ENCODE measurements around the gene RXFP3.

DNA sequence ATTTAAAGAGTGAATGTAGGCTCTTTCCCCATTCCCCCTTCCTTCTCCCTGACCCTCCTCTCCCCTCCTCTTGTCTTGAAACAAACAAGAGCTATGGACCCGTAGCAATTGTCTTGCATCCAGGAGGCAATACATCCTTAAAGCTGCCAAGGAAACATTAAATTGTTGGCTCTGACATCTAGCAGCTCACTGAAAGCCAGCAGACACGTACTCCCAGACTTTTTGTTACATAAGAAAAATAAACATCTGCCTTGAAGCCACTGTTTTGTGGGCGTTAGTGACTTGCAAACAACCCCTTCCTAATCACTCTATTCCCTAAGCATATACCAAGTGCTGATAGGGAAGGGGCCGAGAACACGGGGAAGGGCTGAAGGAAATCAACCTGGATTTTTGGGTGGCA is 39.7 kb downstream of the RXFP3 start:
- TF ChIP-seq ZFP30 (CRISPR knock-in tag; IDR thresholded peaks at IDR 0.05) (no peak), ESRRG (CRISPR knock-in tag; IDR thresholded peaks at IDR 0.05) (no peak), ZNF565 (CRISPR knock-in tag; conservative IDR thresholded peaks at IDR 0.05; ENCODE audit: low read depth) (no peak), ARNTL (CRISPR knock-in tag; IDR thresholded peaks at IDR 0.05; ENCODE audit: borderline replicate concordance, low read depth) (no peak), CSDC2 (CRISPR knock-in tag; IDR thresholded peaks at IDR 0.05) (no peak), RARB (CRISPR knock-in tag; IDR thresholded peaks at IDR 0.05) (no peak), PPARA (CRISPR knock-in tag; IDR thresholded peaks at IDR 0.05; ENCODE audit: borderline replicate concordance) (no peak), SNAI2 (CRISPR knock-in tag; IDR thresholded peaks at IDR 0.05) (no peak), TOX (CRISPR knock-in tag; IDR thresholded peaks at IDR 0.05; ENCODE audit: borderline replicate concordance) (no peak)
- TF ChIP-seq, protein P1, sequence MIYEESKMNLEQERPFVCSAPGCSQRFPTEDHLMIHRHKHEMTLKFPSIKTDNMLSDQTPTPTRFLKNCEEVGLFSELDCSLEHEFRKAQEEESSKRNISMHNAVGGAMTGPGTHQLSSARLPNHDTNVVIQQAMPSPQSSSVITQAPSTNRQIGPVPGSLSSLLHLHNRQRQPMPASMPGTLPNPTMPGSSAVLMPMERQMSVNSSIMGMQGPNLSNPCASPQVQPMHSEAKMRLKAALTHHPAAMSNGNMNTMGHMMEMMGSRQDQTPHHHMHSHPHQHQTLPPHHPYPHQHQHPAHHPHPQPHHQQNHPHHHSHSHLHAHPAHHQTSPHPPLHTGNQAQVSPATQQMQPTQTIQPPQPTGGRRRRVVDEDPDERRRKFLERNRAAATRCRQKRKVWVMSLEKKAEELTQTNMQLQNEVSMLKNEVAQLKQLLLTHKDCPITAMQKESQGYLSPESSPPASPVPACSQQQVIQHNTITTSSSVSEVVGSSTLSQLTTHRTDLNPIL (CRISPR knock-in tag; IDR thresholded peaks at IDR 0.05; ENCODE audit: low read depth) = no peak
- TF ChIP-seq, protein P2, sequence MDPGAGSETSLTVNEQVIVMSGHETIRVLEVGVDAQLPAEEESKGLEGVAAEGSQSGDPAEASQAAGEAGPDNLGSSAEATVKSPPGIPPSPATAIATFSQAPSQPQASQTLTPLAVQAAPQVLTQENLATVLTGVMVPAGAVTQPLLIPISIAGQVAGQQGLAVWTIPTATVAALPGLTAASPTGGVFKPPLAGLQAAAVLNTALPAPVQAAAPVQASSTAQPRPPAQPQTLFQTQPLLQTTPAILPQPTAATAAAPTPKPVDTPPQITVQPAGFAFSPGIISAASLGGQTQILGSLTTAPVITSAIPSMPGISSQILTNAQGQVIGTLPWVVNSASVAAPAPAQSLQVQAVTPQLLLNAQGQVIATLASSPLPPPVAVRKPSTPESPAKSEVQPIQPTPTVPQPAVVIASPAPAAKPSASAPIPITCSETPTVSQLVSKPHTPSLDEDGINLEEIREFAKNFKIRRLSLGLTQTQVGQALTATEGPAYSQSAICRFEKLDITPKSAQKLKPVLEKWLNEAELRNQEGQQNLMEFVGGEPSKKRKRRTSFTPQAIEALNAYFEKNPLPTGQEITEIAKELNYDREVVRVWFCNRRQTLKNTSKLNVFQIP (CRISPR knock-in tag; IDR thresholded peaks at IDR 0.05; ENCODE audit: borderline replicate concordance, low read depth) = no peak
- TF ChIP-seq, protein P3, sequence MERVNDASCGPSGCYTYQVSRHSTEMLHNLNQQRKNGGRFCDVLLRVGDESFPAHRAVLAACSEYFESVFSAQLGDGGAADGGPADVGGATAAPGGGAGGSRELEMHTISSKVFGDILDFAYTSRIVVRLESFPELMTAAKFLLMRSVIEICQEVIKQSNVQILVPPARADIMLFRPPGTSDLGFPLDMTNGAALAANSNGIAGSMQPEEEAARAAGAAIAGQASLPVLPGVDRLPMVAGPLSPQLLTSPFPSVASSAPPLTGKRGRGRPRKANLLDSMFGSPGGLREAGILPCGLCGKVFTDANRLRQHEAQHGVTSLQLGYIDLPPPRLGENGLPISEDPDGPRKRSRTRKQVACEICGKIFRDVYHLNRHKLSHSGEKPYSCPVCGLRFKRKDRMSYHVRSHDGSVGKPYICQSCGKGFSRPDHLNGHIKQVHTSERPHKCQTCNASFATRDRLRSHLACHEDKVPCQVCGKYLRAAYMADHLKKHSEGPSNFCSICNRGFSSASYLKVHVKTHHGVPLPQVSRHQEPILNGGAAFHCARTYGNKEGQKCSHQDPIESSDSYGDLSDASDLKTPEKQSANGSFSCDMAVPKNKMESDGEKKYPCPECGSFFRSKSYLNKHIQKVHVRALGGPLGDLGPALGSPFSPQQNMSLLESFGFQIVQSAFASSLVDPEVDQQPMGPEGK (CRISPR knock-in tag; IDR thresholded peaks at IDR 0.05; ENCODE audit: borderline replicate concordance) = no peak

Data from SK-N-SH treated with all-trans-retinoic acid at 6 μM for 48 hours (cell line).